SH-SY5Y (cell line): ENCODE data around the gene WDR49.

Experiments used
- GATA2 ChIP-seq: IDR thresholded peaks from 2 replicates; pipeline ENCODE4 v1.6.1; 2011; ENCODE audit warnings: mild to moderate bottlenecking, low read depth, low read length
- GATA3 ChIP-seq: IDR thresholded peaks from 2 replicates; pipeline ENCODE4 v1.6.1; 2011; ENCODE audit warnings: low read depth, mild to moderate bottlenecking, low read length, moderate library complexity

- TF ChIP-seq GATA3 (no peak), GATA2 (no peak)
Measured at GRCh38 chr3:167484551-167484950, 169.2 kb downstream of the WDR49 start.
